A673 (cell line): ENCODE measurements around the gene SFT2D2. TPM values are rescaled to one million over a fixed set of nuclear protein-coding genes. Genes with fewer than 3 reads are reported as not detected.

Experiments
- BruUV-seq: library from RNA; stranded (reverse); fragments of 400-500 nt; replicated peaks from 2 replicates; lab custom pipeline; 2021; lab: Mats Ljungman, UMichigan
- CTCF ChIA-PET: fragments of 300-600 bp; sonication (Branson Sonifier 250); formaldehyde crosslinking; loops from one replicate; lab custom pipeline; 2022; ENCODE audit warnings: antibody characterized with exemption; lab: Charles Lee
- POLR2A ChIA-PET: fragments of 300-600 bp; sonication (Branson Sonifier 250); formaldehyde crosslinking; loops from one replicate; lab custom pipeline; 2022; ENCODE audit warnings: antibody characterized with exemption; ENCODE audit not compliant: low non-redundant PET; lab: Charles Lee
- DNase-seq: peaks from one replicate; pipeline ENCODE4 v3.0.0-alpha.2; 2015; ENCODE audit warnings: low spot score
- H3K27ac ChIP-seq: fragments of 200-600 bp; sonication (generic); 2 replicates; pipeline ENCODE4 v1.5.1; 2016; ENCODE audit warnings: mixed run types, low read depth, mild to moderate bottlenecking, mixed read lengths, antibody characterized with exemption, low read length; ENCODE audit not compliant: poor library complexity, severe bottlenecking
- H3K27me3 ChIP-seq: fragments of 200-600 bp; sonication (generic); replicated peaks from 2 replicates; pipeline ENCODE4 v1.6.1; 2017; ENCODE audit warnings: mixed run types, low read depth, mild to moderate bottlenecking, mixed read lengths, antibody characterized with exemption, low read length; ENCODE audit not compliant: insufficient read depth, poor library complexity
- H3K36me3 ChIP-seq: fragments of 200-600 bp; sonication (generic); 2 replicates; pipeline ENCODE4 v1.6.1; 2016; ENCODE audit warnings: mixed run types, mild to moderate bottlenecking, mixed read lengths, antibody characterized with exemption, low read length; ENCODE audit not compliant: insufficient read depth, poor library complexity, severe bottlenecking
- H3K4me1 ChIP-seq: fragments of 200-600 bp; sonication (generic); 2 replicates; pipeline ENCODE4 v1.6.1; 2017; ENCODE audit warnings: mixed run types, mild to moderate bottlenecking, mixed read lengths, antibody characterized with exemption, low read length; ENCODE audit not compliant: insufficient read depth, poor library complexity, severe bottlenecking
- H3K4me3 ChIP-seq: fragments of 200-600 bp; sonication (generic); 2 replicates; pipeline ENCODE4 v1.5.1; 2016; ENCODE audit warnings: low read depth, mixed run types, mild to moderate bottlenecking, mixed read lengths, low read length; ENCODE audit not compliant: poor library complexity, severe bottlenecking
- H3K9me3 ChIP-seq: fragments of 200-600 bp; sonication (generic); 2 replicates; pipeline ENCODE4 v1.6.1; 2016; ENCODE audit warnings: mixed run types, low read depth, mild to moderate bottlenecking, mixed read lengths, antibody characterized with exemption, low read length; ENCODE audit not compliant: poor library complexity, severe bottlenecking
- CTCF ChIP-seq: fragments of 300-800, 200-600 bp; sonication (generic); conservative IDR thresholded peaks from 2 replicates; pipeline ENCODE4 v1.5.1; 2017; ENCODE audit warnings: low read depth, mild to moderate bottlenecking, antibody characterized with exemption, low read length, moderate library complexity, mixed read lengths
- EZH2 ChIP-seq: fragments of 200-600 bp; sonication (generic); IDR thresholded peaks from 2 replicates; pipeline ENCODE4 v1.6.1; 2017; ENCODE audit warnings: borderline replicate concordance, low read depth, mild to moderate bottlenecking, mixed read lengths, antibody characterized with exemption, low read length; ENCODE audit not compliant: poor library complexity, severe bottlenecking
- intact Hi-C: fragments of 100-400 bp; cut with micrococcal nuclease; formaldehyde crosslinking; loops from one replicate; pipeline ENCODE4 v1.10.0; 2022; ENCODE audit not compliant: unreplicated experiment
- total RNA-seq: library from RNA; stranded (reverse); gene quantifications from 2 replicates; pipeline ENCODE4 v1.2.3, GENCODE V29; 2021

The SFT2D2 gene
- total RNA-seq, 1 experiment from 2014 or later: 62.8 TPM

- H3K4me1 ChIP-seq: no peaks in the 10 kb centered on the region
- ChIA-PET POLR2A (no interaction called here), CTCF (no interaction called here)
- H3K27ac ChIP-seq: no peak overlapping the region
- no peaks in the 10 kb centered on the region for H3K27me3 ChIP-seq
- DNase-seq: no peak
- no peaks in the 10 kb centered on the region for H3K36me3 ChIP-seq
- no peak for TF ChIP-seq EZH2
- no peak for TF ChIP-seq CTCF
- no TSS peak for BruUV-seq
- intact Hi-C loops: no loop called here
- H3K9me3 ChIP-seq: peaks cover 26% of the 10 kb centered on the region
- no peak overlapping the region for H3K4me3 ChIP-seq
Measured at GRCh38 chr1:168256164-168256563, 30.4 kb downstream of the SFT2D2 start.

GRCh38 chr1:168257397-168257796, 31.6 kb downstream of the SFT2D2 start:
- Histone ChIP-seq H3K27me3 (no peaks in the 10 kb centered on the region), H3K4me3 (no peak overlapping the region), H3K9me3 (peaks cover 26% of the 10 kb centered on the region), H3K27ac (no peak overlapping the region), H3K36me3 (no peaks in the 10 kb centered on the region), H3K4me1 (no peaks in the 10 kb centered on the region)
- no peak for DNase-seq
- POLR2A ChIA-PET: no interaction called here
- intact Hi-C loops: no loop called here
- CTCF ChIA-PET: no interaction called here
- TF ChIP-seq CTCF: no peak
- TF ChIP-seq EZH2: no peak
- BruUV-seq: no TSS peak

- TF ChIP-seq EZH2: no peak
- TF ChIP-seq CTCF: no peak
- Histone ChIP-seq H3K4me1 (no peaks in the 10 kb centered on the region), H3K27ac (no peak overlapping the region), H3K27me3 (no peaks in the 10 kb centered on the region), H3K9me3 (peaks cover 25% of the 10 kb centered on the region), H3K4me3 (no peak overlapping the region), H3K36me3 (no peaks in the 10 kb centered on the region)
- ChIA-PET POLR2A (no interaction called here), CTCF (no interaction called here)
- intact Hi-C loops: no loop called here
- no peak for DNase-seq
- BruUV-seq: no TSS peak
Measured at GRCh38 chr1:168259567-168259966, 33.8 kb downstream of the SFT2D2 start.
